Esophagus muscularis mucosa (tissue), 4 donors: ENCODE results near the gene RACGAP1.

Experiments
- EP300 ChIP-seq: sonication (generic); formaldehyde crosslinking; IDR thresholded peaks from one replicate; pipeline ENCODE4 v1.6.1; 2017; ENCODE audit warnings: antibody characterized with exemption
- POLR2A ChIP-seq: fragments of 450-650 bp; IDR thresholded peaks from one replicate; pipeline ENCODE4 v1.6.1; 2017; ENCODE audit warnings: antibody characterized with exemption, moderate library complexity, mild to moderate bottlenecking, low read depth
- POLR2AphosphoS5 ChIP-seq, 2 donors: sonication (generic); formaldehyde crosslinking; IDR thresholded peaks; one replicate each; pipeline ENCODE4 v1.6.1; 2017; ENCODE audit warnings: antibody characterized with exemption in 2 of 2
- TF ChIP-seq, protein P1 (sequence below), 3 experiments: fragments of 200-600 bp in 2 of 3; fragments of 450-650 bp in 1 of 3; sonication (generic) in 2 of 3; IDR thresholded peaks; one replicate each; pipeline ENCODE4 v1.5.1; 2017 to 2019; ENCODE audit warnings: antibody characterized with exemption in 3 of 3, mild to moderate bottlenecking in 2 of 3, moderate library complexity in 1 of 3

DNA sequence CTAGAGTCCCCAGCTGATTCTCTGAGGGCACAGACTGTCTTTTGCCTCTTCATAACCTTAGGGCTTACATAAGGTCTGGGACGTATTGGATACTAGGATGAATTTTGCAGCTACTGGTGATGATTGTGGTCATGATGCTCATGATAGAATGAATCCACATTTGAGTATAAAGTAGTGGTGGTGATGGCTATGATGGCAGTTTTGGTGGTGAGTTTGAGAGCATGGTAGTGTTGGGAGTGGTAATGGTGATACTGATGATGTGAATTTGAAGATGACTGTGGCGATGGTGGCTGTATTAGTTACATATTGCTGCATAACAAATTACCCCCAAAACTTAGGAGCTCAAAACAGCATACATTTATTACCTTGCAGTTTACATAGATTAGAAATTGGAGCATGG lies 18.0 kb upstream of the RACGAP1 start:
- TF ChIP-seq POLR2AphosphoS5 (IDR thresholded peaks at IDR 0.05): no peak
- TF ChIP-seq POLR2A: no peak
- TF ChIP-seq, protein P1, sequence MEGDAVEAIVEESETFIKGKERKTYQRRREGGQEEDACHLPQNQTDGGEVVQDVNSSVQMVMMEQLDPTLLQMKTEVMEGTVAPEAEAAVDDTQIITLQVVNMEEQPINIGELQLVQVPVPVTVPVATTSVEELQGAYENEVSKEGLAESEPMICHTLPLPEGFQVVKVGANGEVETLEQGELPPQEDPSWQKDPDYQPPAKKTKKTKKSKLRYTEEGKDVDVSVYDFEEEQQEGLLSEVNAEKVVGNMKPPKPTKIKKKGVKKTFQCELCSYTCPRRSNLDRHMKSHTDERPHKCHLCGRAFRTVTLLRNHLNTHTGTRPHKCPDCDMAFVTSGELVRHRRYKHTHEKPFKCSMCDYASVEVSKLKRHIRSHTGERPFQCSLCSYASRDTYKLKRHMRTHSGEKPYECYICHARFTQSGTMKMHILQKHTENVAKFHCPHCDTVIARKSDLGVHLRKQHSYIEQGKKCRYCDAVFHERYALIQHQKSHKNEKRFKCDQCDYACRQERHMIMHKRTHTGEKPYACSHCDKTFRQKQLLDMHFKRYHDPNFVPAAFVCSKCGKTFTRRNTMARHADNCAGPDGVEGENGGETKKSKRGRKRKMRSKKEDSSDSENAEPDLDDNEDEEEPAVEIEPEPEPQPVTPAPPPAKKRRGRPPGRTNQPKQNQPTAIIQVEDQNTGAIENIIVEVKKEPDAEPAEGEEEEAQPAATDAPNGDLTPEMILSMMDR (IDR thresholded peaks at IDR 0.05): no peak
- no peak for TF ChIP-seq EP300
